ENCODE measurements around the gene PTPRD.
A peak's percentile ranks its signal among the peaks of the same experiment; 100 is the strongest.

PTPRD gene

DNA sequence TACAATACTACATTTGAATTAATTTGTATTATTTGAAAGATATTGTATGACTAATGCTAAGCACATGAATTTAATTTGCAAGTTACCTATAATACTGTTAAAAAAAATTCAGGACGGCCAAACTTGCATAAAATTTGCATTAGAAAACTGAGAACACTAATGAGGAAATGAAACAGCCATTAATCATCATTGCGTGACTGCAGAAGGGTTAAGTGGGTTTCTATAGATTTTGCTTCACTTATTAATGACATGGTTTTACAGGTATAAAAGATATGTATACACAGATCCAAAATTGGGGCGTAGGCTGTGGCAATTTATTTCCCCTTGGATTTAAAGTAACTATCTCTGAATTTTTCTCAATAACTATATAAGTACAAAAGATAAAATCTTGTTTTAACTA lies 882.6 kb downstream of the PTPRD start:
- no peak for DNase-seq

DNA sequence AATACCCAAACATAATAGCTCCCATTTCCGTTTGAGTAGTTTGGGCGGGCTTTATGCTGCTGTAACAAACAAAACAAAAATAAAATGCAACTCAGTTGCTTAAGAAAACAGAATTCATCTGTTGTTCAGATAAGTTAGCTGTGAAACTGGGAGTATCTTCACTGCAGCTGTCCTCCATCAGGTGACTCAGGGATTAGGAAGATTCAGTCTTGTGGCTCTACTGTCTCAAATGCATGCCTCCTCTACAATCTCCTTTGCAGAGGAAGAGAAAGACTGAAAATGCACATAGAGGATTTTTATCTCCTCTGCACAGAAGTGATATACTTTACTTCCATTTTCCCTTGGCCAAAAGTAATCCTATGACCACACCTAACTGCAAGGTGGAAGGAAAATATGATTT lies 883.7 kb downstream of the PTPRD start:
- no peak for DNase-seq

DNA sequence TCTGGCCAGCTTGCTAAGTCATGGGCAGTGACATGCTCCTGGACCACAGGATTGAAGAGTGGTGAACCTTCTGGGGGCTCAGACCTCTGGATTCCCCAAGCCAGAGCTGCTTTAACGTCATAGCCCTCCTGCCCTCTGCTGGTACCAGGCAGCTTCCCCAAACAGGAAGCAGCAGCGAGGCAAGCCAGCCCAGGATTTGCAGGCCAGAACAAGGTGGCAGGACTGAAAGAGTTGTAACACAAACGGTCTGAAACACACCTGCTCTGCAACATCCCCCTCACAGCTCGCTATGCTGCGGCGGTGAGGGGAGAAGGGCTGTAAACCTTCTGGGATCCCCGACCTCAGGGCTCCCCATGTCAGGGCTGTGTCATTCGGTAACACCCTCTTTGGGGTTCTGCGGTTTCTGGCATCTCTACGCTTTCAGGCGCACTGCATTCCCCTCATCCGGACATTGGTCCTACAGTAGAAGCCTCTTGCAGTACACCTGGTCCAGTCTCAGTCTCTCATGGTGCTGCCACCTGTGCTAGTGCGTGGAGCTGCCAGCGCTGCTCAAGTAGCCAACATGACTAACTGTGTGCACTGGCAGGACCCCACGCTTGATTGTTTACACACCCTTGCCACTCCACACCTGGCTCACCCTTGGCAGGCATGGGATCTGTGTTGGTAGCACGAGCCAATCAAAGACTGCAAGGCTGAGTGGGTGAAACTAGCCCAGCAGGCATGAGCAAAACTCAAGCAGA lies 893.3 kb downstream of the PTPRD start:
- no peak for DNase-seq

DNA sequence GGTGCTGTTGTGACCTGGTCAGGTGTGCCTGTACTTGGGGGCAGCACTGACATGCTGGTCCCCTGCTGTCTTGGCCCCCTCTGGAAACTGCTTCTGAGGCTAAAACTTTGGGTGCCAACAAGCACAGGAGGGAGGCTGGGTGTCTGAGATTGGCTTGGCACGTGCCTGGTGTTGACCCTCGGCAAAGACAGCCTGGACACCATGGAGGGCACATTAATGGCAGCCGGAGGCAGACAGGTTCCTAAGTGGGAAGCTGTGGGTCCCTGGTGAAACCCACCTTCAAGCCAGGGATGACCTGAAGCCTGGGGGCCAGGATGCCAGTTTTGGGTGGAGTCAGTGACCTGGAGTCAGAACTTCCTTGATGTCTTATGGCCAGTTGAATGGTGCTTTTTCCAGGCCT lies 894.1 kb downstream of the PTPRD start:
- no peak for DNase-seq

DNA sequence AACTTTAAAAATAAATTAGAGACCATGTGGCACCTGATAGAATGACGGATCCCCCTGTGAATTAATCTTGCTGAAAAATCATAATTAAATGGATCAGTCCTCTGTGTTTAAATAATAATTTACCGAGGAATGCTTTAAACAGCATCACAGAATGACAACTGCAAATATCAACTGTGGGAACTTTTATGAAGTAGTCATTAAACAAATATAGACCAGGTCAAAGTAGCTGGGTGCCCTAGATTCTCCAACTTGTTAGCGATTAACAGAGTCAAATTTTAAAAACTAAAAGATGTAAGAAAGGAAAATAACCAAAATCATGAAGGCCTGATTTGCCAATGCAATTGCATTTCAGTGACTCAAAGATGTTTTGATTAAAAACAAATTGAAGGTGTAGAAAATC lies 933.4 kb downstream of the PTPRD start:
- no peak for DNase-seq

DNA sequence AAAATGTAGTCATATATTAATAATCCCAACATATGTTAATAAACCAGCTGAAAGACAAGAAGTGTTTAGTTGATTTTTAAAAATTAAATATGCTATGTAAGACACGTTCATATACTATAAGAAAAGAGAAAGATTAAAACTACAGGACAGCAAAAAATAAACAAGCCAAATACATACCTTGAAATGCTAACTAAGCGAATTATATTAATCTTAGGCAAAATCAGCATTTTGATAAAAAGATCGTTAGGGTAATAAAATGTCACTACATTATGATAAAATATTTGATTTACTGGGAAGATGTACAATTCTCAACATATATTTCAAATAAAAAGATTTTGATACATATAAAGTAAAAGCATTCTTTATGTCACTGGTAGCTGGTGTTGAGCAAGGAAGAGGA lies 938.3 kb downstream of the PTPRD start:
- DNase-seq, result no peak

DNA sequence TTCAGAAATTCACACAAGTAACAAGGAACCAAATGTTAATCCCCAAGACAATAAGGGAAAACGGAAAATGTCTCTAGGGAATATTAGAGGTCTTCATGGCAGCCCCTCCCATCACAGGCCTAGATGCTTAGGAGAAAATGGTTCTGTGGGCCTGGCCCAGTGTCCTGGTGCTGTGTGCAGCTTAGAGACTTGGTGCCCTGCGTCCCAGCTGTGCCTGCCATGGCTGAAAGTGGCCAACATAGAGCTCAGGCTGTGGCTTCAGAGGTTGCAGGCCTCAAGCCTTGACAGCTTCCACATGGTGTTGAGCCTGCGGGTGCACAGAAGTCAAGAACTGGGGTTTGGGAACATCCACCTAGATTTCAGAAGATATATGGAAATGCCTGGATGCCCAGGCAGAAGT lies 942.3 kb downstream of the PTPRD start:
- DNase-seq, result no peak

DNA sequence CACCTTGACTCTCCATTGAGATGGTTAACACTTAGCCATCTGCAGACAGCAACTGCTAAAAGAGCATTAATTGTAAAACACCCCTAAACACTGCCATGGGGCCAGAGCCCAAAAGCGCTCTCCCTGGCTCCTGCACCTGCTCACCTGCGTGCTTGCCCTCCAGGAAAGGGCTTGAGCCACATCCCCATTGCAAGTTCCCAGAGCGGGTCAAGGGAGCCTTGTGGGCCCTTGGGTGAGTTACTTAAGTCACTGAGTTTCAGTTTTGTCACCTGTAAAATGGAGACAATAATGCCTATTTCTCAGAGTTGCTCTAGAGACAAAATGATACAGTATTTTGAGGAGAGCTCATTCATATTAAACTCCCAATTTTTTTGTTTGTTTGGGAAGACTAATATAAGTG lies 967.8 kb downstream of the PTPRD start:
- no peak for DNase-seq

DNA sequence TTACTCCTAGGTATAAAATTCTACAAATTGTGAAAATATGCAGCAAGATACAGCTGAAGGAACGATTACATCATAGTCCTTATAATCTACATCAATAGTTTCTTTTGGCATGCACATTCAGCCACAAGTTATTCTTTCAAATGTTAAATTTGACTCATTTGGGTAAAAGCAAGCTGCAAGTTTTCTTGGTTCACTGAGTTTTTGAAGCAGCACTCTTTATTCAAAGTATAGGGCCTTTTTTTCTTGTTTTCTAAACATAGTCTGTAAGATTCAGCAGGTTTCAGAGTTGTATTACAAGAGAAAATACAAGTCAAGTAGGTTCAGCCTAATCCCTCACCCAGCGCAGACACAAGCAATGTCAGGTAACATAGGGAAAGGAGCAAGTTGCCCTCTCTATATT lies 981.5 kb downstream of the PTPRD start:
- DNase-seq, result no peak

DNA sequence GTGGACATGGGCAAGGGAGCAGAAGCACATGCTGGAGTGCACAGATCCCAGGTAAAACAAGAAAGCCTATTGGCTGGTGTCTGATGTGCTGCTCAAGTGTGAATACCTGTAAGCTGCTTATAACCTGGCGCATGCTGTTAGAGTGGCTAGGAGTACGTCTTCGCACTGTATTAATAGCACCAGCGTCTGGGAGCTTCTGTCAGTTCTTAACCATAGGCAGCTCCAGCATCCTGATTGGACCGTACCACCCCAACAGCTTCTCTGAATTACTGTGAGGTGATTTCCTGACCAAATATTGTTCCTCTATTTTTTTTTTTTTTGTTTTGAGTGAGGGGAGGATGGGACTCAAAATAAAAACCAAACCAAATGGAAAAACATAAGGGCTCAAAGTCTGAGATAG lies 987.6 kb downstream of the PTPRD start:
- DNase-seq, result no peak

DNA sequence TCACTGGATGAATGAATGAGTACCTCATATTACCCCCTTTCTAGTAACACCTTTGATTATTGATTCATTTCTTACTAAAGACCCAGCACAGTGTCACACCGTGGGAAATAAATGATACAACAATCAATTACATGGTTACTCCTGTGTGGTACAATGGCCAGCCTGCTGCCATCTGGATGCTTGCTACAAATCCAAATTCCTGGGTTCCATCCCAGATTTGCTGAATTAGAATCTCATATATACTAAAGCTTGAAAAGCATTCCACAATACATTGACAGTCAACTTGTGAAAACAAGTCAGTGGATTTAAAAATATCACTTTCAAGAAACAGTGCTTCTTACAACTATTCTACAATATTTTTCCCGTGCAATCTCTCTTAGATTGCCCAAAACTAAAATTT lies 989.3 kb downstream of the PTPRD start:
- DNase-seq, result no peak

DNA sequence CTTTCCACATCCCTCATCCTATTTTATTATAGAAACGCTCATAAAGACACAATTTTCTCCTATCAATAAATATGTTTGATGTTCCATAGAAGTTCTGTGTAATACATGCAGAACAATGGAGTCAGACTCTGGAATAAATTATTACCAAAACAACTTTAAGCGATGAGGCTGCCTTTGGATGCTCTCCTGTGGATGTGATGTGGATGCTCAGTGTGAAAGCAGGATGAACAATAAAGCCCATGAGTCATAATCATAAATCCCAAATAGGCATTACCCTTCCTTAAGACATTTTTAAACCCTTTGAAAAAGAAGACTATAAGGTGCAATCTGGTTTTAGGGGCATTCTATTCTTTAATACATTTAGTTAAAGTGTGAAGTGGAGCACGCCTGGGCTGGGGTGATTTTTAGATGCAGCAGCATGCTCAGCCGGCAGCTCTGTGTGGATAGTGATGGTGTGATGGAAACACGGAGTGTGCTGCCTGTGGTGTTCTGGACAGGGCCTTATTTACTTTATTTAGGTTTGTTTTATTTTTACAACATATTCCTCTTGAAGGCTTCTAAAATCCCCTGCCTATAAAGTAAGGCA lies 991.4 kb downstream of the PTPRD start:
- DNase-seq, result no peak

DNA sequence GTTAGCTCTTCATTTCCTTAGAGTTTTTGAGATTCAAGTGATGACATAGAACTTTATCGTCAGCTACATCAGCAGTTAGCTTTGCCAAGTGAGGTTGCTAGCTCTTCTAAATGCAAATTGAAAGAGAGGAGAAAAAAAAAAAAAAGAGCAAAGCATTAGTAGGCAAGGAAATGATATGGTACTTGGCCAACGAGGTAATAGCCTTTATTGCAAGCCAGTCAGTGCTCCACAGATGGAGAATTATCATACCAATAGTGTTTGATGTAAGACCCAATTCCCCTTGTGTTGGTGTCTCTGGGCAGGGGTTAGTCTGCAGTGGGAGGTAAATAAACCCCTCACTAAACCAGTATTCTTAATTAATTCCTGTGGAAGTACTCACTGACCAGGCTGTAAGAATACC lies 992.1 kb downstream of the PTPRD start:
- no peak for DNase-seq

DNA sequence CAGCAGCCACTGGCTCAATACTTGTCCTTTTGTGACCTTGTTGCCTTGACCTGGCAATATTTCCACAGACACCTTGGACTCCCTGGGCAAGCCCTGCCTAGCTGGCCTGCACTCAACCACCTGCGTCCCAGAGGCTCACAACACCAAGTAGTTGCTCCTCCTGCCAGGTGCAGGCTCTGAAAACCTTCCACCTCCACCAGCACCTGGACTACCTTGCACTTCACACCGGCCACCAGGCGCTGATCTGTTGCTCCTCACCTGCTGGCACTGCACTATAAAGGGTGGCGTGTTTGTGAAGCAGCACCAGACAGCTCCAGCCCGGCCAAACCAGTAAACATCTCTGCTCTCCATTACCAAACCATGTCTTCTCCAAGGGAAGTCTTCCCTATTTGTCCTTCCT lies 997.7 kb downstream of the PTPRD start:
- DNase-seq, result no peak

DNA sequence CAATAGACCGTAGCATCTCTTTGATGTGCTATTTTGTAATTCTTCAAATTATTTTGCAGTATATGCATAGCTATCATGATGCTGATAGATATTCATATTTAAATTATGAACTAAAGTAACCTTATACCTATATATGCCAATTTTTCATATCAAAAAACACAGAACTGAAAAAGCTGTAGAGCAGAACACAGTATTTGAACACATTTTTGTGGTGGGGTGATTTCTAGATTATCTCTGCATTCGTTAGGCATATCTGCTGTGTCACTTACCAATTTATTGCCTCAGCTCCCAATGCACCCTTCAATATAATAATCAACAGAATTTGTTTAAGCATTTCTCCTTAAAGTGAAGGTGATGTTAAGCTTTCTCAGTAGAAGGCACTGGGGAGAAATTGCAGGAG lies 998.2 kb downstream of the PTPRD start:
- DNase-seq, result no peak

DNA sequence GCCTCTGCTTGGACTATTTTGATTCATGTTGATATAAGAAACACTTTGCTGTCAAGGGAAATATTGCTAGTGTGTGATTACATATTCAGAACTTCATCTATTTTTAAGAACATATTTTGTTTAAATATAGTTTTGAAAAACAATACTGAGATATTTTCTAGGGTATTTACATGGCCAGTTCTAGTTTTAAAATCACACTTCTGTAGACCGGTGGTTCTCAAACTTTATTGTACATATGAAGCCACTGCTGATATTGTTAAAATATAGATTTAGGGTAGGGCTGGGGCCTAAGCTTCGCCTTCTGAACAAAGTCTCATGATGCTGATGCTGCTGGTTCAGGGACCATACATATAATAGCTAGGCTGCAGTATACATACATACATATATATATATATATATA lies 1000.0 kb downstream of the PTPRD start:
- peak; percentile 30 for DNase-seq

DNA sequence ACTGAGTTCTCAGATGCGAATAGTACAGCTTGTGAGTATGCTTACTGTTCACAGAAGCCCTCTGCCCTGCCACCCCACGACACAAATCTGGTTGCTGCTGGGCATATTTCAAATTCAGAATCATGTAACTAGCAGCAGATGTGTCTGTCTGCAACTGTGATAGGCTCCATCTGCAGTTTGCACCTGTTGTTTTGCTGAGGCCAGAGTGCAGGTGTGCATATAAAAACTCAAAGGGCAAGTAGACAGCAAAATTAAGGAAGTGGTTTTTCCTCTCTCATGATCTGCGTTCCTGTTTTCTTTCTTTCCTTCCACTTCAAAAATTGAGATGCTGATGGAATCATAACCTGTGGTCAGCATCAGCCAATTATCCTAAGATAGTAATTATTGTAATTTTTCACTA lies 1000.5 kb downstream of the PTPRD start:
- peak; percentile 85 for DNase-seq

DNA sequence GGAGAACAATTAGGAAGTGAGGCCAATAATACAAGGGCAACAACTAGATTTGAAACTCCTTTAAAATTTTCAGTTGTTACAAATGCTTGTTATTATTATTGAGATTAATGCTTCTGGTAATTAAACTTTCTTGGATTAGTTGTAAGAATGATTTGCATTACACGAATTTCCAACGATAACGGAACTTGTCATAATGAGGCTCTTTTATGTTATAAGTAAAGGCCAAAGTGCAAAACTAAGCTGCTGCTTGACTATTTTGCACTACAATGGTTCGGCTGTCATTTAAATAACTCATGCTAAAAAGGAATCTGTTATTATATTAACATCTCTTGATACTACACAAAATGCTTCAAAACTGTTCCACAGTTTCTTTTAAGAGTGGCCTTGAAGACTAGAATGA lies 1007.1 kb downstream of the PTPRD start:
- DNase-seq, result no peak

DNA sequence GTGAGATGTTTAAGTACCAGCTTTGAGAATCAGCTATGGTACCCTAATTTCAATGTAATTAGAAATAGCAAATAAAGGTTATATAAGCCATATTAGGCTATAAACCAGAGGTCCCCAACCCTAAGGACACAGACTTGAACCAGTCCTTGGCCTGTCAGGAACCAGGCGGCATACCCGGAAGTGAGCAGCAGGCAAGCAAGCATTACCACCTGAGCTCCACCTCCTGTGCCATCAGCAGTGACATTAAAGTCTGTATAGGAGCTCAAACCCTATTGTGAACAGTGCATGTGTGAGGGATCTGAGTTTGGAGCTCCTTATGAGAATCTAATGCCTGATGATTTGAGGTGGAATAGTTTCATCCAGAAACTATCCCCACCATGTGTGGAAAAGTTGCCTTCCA lies 1009.5 kb downstream of the PTPRD start:
- no peak for DNase-seq

DNA sequence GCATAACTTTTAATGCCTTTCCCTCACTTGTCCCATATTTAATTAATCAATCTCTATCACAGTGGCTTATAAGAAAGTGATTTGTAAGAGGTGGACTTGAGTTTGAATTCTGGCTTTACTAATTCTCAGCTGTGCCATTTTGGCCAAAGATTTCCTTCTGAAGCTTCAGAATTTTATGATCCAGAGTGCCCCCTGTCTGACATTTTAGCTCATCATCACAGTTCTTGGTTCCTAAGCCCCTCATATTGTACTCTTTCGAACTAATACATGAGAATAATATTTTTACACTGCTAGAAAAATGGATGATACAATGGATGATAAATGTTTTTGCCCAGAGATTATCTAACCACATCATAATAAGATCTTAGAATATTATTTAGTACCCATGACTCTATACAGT lies 1014.1 kb downstream of the PTPRD start:
- peak; percentile 18 for DNase-seq

DNA sequence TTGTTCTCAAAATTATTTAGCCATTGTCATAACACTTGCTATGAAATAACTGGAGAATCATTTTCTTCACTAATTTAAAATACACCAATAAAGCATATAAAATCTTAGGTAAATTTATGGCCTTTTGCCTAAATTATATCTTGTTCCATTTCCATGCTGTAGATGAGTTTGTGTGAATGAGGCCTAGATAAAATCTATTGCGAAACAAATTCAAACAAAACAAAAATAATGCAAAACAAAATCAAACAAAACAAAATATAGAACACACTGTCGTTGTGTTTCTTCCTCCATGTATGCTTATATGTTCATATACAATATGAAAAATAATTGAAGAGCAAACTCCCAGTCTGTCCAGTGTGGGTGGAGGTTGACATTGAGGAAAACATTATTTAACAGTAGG lies 1020.7 kb downstream of the PTPRD start:
- DNase-seq, result no peak

DNA sequence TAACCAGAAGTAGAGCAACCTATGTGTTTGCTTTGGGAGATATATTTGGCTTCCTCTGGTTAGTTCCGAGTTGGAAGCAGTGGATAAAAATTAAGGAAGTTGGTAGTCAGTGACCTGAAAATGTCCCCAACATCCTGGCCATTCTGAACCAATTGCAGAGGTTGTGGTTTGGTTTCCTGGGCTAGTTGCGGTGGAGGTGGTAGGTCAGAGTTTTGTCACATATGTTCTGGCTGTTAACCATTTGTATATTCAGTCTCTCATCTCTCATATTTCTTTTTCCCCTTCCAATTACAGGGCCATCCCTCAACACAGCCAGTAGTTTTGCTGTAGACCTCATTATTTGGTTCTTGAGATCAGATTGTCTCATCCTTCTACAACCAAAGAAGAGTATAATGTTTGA lies 1026.9 kb downstream of the PTPRD start:
- DNase-seq, result no peak

DNA sequence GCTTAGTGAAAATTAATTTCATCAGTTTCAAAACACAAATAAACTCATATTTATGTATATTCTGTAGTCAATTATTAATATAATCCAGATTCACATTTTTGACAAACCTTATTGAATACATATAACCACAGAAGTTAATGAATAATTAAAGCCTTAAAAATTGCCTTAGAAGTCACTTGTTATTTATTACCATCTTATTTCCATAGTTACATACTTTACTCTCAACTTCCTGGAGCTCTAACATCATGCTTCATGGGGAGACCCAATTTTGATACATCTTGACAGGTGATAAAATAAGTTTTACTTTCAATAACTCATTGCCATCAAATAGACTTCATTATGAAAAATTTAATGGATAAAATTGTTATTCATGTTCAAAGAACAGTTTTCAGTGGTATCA lies 1038.7 kb downstream of the PTPRD start:
- no peak for DNase-seq

DNA sequence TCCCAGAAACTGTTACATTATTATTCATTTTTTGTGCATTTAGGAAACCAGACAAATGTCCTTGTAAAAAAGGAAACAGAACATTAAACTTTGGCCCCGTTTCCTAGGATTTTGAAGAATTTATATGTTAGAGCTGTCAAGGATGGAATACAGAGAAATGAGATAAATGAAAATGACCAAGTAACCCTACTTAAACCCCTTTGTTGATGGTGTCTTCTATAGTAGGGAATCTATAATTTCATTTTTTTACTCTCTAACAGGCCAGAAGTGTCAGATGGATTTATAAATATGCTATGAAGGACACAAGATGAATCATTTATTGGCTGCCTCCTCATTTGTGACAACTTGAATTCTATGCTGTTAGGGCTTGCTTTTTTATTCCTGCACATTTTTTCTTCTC lies 1047.1 kb downstream of the PTPRD start:
- DNase-seq, result no peak

DNA sequence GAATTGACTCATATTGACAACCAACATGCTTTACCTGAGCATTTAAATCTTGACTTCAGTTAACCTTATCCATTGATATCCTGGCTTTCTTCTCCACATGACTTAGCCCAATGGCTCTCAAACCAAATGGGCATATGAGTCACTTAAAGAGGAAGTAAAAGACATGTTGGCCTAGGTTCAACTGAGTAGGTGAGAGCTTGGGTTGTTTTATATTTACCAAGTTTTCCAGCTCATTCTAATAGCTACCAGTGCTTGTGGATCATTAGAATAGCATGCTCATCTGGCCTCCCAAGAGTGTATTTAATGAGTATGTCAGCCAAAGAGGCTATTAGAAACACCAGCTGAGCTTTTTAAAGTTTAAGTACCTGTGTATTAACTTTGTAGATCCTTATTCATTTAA lies 1049.0 kb downstream of the PTPRD start:
- no peak for DNase-seq
